Uterus (tissue), 2 donors: Measurements from ENCODE around the gene LIG3.

ENCODE experiments used
- CTCF ChIP-seq, 4 experiments: fragments of 200-600 bp in 2 of 4; fragments of 450-650 bp in 2 of 4; sonication (generic) in 2 of 4; IDR thresholded peaks; one replicate each; pipeline ENCODE4 v1.5.1; 2016 to 2019; ENCODE audit warnings: antibody characterized with exemption in 4 of 4, mild to moderate bottlenecking in 2 of 4, moderate library complexity in 1 of 4
- POLR2A ChIP-seq, 2 donors: fragments of 450-650 bp; IDR thresholded peaks; one replicate each; pipeline ENCODE4 v1.6.1; 2016; ENCODE audit warnings: antibody characterized with exemption in 2 of 2, mild to moderate bottlenecking in 1 of 2, moderate library complexity in 1 of 2

- no peak for TF ChIP-seq CTCF (IDR thresholded peaks at IDR 0.05)
- no peak for TF ChIP-seq POLR2A (IDR thresholded peaks at IDR 0.05)
These were observed 1.4 kb downstream of the LIG3 start for GRCh38 chr17:34981538-34982241.
